ENCODE results near the gene ACSF3. TPM values are rescaled to one million over a fixed set of nuclear protein-coding genes. Genes with fewer than 3 reads are reported as not detected.

Gene ACSF3
- total RNA-seq, 3 donors from 2014 or later = 20.8 to 42.3 (median 40.4) TPM

- peaks cover 9 to 10% of the 10 kb centered on the region in 2 donors for H3K9me3 ChIP-seq
- no peak overlapping the region for H3K4me3 ChIP-seq
- no peaks in the 10 kb centered on the region for H3K36me3 ChIP-seq
- H3K4me1 ChIP-seq = peaks cover 3 to 16% of the 10 kb centered on the region in 2 donors
- TF ChIP-seq POLR2AphosphoS5 (IDR thresholded peaks at IDR 0.05) (no peak), POLR2A (IDR thresholded peaks at IDR 0.05) (no peak), CTCF (IDR thresholded peaks at IDR 0.05) (no peak)
- no peak for DNase-seq (ENCODE audit: low spot score in 2 of 2)
- H3K27me3 ChIP-seq = no peaks in the 10 kb centered on the region
- intact Hi-C loops (cut with DNase I; ENCODE audit: low total_unique reads) = no loop called here
- no peak overlapping the region for H3K27ac ChIP-seq
Observed at GRCh38 chr16:89150090-89150835, 56.6 kb downstream of the ACSF3 start.

- H3K36me3 ChIP-seq = no peaks in the 10 kb centered on the region
- no peak for DNase-seq (ENCODE audit: low spot score in 2 of 2)
- no peak overlapping the region for H3K27ac ChIP-seq
- intact Hi-C loops (cut with DNase I; ENCODE audit: low total_unique reads) = no loop called here
- no peak for TF ChIP-seq POLR2AphosphoS5 (IDR thresholded peaks at IDR 0.05)
- no peak for TF ChIP-seq CTCF (IDR thresholded peaks at IDR 0.05)
- TF ChIP-seq POLR2A (IDR thresholded peaks at IDR 0.05) = no peak
- H3K4me3 ChIP-seq = no peak overlapping the region
- no peaks in the 10 kb centered on the region for H3K27me3 ChIP-seq
- H3K4me1 ChIP-seq = peaks cover 4 to 18% of the 10 kb centered on the region in 2 donors
- H3K9me3 ChIP-seq = peaks cover 9 to 10% of the 10 kb centered on the region in 2 donors
Observed at GRCh38 chr16:89150981-89151380, 57.3 kb downstream of the ACSF3 start.

GRCh38 chr16:89152831-89153700, 59.4 kb downstream of the ACSF3 start:
- peaks cover 9 to 10% of the 10 kb centered on the region in 2 donors for H3K9me3 ChIP-seq
- peaks cover 4 to 18% of the 10 kb centered on the region in 2 donors for H3K4me1 ChIP-seq
- no peaks in the 10 kb centered on the region for H3K36me3 ChIP-seq
- intact Hi-C loops (cut with DNase I; ENCODE audit: low total_unique reads) = no loop called here
- H3K27me3 ChIP-seq = no peaks in the 10 kb centered on the region
- TF ChIP-seq POLR2A (IDR thresholded peaks at IDR 0.05) (no peak), CTCF (IDR thresholded peaks at IDR 0.05) (no peak), POLR2AphosphoS5 (IDR thresholded peaks at IDR 0.05) (no peak)
- no peak overlapping the region for H3K4me3 ChIP-seq
- no peak for DNase-seq (ENCODE audit: low spot score in 2 of 2)
- H3K27ac ChIP-seq = no peak overlapping the region

GRCh38 chr16:89153848-89154271, 60.2 kb downstream of the ACSF3 start:
- Histone ChIP-seq H3K9me3 (peaks cover 9 to 10% of the 10 kb centered on the region in 2 donors), H3K27ac (no peak overlapping the region), H3K27me3 (peaks cover 0 to 2% of the 10 kb centered on the region in 2 donors), H3K36me3 (no peaks in the 10 kb centered on the region), H3K4me3 (no peak overlapping the region), H3K4me1 (peaks cover 4 to 18% of the 10 kb centered on the region in 2 donors)
- TF ChIP-seq CTCF (IDR thresholded peaks at IDR 0.05) (no peak), POLR2A (IDR thresholded peaks at IDR 0.05) (no peak), POLR2AphosphoS5 (IDR thresholded peaks at IDR 0.05) (no peak)
- DNase-seq (ENCODE audit: low spot score in 2 of 2) = no peak
- intact Hi-C loops (cut with DNase I; ENCODE audit: low total_unique reads) = no loop called here

All from breast epithelium (tissue), 4 donors.